GM21723 (cell line): Measurements from ENCODE around the gene ASGR2.
"Not testable (repeated sequence)": the region's sequence is repeated elsewhere in the genome, so short reads cannot be mapped to it uniquely, and the experiment has no call there.

Experiments used
- ATAC-seq: cut with Tn5 transposase; IDR thresholded peaks from one replicate; pipeline ENCODE4 v1.9.1; 2021; ENCODE audit warnings: mild to moderate bottlenecking, moderate library complexity; ENCODE audit not compliant: unreplicated experiment

ASGR2 gene

GRCh38 chr17:7126386-7126785, 11.8 kb upstream of the ASGR2 start:
- not testable (repeated sequence) for ATAC-seq

DNA sequence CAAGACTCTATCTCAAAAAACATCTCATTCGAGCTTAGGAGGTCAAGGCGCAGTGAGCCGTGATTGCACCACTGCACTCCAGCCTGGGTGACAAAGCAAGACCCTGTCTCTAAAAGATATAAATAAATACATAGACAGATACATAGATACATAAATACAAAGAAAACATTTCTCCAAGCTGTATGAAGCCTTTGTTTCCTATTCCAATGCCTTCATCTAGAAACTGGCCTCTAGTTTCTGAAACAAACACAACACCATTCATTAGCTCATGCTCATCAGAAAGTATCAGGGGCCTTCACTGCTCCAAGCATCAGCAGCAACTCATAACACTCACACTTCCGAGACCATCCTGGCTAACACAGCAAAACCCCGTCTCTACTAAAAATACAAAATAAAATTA, 10.3 kb upstream of the ASGR2 start:
- ATAC-seq, result no peak

- ATAC-seq, result no peak
Measured at GRCh38 chr17:7123844-7124243, 9.2 kb upstream of the ASGR2 start.

GRCh38 chr17:7122381-7122780, 7.8 kb upstream of the ASGR2 start:
- no peak for ATAC-seq

GRCh38 chr17:7120635-7121034, 6.0 kb upstream of the ASGR2 start:
- ATAC-seq, result not testable (repeated sequence)

GRCh38 chr17:7120123-7120522, 5.5 kb upstream of the ASGR2 start:
- no peak for ATAC-seq

- no peak for ATAC-seq
Measured at GRCh38 chr17:7119314-7119713, 4.7 kb upstream of the ASGR2 start.

- no peak for ATAC-seq
Measured at GRCh38 chr17:7114875-7115614, 423 bp upstream of the ASGR2 start.

DNA sequence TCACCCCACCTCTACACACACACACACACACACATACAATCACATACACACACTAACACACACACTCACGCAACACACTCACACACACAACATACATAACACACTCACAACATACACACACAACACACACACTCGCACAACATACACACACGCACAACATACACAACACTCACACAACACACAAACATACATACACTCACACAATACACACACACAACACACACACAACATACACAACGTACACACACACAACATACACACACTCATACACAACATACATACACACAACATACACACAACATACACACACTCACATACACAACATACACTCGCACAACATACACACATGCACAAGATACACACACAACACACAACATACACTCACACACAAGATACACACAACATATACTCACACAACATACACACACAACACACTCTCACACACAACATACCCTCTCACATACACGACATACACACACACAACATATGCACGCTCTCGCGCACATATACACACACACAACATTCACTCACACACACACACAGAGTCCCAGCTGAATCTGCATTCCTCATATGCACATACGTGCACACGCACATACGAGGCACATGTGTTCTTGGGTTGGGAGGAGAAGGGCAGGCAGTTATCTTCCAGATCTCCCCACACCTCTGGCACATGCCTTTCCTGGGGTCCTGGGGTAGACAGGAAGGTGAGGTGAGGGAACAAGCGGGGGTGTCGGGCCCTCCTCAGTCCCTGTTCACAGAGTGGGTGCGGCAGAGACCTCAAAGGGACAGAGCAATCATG, 1.1 kb downstream of the ASGR2 start:
- ATAC-seq, result no peak

DNA sequence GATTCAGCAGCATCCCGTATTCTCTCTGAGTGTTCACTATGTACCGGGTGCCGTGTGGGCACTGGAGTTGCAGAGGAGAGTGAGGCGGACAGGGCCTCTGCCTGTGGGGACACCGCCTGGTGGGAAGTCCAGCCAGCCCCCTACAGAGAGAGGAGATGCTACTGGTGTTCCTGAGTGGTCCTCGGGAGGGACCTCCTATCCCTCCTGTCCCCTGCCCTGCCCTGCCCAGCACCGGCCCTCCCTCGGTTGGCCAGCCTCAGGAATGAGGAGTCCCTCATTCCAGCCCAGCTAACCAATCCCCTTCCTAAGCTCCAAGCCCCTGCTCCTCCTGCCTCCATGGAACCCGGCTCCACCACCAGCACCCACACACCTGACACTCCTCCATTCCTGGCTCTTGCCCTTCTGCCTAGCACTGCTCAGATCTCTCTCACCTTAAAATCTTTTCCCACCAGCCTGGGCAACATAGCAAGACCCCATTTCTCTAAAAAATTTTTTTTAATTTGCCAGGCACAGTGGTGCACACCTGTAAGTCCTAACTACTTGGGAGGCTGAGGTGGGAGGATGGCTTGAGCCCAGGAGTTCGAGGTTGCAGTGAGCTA, 2.0 kb downstream of the ASGR2 start:
- ATAC-seq, result no peak

GRCh38 chr17:7111784-7112509, 2.7 kb downstream of the ASGR2 start:
- ATAC-seq, result no peak

DNA sequence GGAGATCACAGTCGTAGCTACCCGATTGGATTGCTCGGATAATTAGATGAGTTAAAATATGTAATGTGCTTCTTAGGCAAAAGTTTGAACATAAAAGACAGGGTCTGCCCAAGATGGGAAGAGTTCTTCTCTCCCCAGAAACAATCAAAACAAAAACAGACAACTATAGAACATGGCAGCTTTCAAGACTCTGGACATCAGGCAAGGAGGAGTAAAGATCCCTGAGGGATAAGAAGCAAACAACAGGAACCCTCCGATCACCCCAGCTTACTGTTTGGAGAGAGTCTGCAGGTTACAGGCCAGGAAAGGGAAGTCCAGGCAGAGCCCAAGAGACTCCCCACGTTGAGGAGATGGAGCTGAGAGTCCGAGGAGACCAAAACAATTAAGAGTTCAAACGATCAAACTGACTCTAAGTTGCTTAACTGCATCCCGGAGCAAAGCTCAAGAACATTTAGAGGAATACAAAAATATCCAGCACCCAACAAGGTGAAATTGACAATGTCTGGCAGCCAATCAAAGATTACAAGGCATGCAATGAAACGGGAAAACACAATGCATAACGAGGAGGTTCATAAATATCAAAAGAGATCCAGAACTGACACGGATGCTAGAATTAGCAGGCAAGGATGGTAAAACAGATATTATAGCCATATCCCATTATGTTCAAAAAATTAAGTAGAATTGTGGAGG, 3.9 kb downstream of the ASGR2 start:
- no peak for ATAC-seq

- no peak for ATAC-seq
Measured at GRCh38 chr17:7109461-7110322, 4.9 kb downstream of the ASGR2 start.

DNA sequence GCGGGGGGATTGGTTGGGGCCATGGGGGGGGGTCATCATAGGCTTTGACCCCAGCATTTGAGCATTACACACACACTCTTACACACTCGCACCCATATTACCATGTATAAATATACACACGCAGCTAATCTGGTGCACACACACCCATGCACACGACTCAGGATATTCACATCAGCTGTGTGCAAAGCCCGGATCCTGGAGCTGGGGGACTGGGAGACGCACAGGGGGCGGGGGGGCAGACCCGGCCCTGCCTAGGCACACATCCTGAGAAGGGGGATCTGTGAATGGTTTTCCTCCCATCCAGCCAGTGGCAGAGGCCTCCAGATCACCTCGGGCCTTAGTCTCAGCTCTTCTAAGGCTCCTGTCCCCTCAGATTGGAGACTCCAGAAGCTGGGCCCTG, 5.6 kb downstream of the ASGR2 start:
- no peak for ATAC-seq

DNA sequence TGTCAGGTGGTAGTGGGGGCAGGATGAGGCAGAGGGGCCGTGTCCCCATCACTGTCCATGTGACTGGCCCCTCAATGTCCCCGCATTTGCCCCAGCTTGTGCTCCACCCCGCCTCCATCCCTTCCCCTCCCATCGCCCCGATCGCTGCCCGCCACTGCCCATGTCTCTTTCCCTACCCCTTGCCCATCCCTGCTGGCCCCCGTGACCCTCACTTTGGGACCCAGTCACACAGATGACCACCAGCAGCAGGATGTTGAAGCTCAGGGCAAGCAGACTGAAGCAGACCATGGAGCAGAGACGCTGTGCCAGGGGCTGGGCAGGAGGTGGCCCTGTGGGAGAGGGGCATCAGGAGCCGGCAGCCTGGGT, 6.1 kb downstream of the ASGR2 start:
- no peak for ATAC-seq

DNA sequence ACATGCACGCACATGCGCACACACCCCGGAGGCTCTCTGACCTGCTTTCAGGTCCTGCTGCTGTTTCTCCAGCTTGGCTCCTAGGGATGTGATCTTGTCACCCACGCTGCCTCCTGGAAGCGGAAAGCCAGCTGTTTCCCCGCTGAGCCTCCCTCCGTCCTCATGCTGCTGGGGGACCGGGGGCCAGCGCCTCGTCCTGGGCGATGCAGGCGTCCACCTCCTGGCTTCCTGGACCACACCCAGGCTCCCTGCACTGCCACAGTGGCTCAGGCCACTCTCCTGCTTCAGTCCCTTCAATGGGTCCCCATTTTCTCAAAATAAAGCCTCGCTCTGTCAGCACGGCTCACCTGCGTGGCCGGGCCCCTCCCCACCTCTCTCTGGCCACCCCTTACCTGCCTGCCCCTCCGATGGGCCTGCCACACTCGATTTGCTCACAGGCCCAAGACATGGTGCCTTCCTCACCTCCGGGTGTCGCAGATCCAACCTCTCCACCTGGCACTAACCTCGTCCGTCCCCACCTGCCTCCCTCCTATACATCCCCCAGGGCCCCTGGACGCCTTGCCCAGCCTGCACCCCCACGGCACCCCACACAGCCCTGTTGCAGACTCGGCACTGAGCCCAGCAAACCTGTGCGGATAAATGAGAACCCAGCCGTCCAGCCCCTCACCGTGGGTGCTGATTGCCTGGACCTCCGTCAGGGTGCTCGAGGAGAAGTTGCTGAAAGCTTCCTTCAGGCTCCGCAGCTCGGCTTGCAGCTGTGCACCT, 6.6 kb downstream of the ASGR2 start:
- ATAC-seq, result no peak

DNA sequence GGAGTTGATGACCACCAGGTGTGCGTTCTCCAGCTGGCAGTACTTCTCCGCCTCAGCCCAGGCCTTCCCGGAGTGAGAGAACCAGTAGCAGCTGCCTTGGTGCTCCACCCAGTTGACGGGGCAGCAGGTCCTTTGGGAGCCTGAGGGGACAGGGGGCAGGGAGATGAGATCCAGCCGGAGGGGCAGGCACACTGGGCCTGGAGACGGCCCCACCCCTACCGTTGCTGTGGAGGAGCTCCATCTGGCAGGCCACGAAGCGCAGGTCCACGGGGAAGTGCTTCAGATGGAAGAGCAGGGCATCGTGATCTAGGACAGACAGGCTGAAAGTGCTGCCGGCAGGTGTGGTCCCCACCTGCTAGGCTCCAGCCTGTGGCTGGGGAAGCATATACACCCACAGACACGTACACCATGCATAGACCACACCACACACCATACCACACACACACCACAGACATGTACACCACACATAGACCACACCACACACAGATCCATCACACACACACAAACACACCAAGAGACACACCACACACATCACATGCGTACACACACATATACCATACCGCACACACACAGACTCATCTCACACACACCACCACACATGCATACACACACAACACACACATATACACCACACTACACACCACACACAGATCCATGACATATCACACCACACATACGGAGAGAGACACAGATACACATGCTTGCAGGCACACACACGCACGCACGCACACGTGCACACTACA, 7.4 kb downstream of the ASGR2 start:
- no peak for ATAC-seq

DNA sequence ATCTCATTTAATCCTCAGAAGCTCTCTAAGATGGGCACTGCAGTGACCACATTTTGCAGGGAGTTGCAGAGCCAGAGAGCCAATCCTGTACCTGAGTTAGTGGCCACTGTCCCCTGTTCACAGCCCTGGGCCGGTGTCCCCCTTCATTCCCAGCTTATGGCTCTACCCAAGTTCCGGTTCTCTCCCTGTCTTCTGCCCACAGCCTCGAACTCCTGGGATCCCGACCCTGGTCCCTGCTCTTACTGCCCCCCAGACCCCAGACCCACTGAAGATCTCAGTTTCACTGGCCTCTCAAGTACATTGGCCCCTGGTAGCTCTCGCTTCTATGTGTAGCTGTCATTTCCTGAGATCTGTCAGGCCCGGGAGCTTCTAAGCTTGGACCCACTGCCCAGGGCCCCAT, 12.2 kb downstream of the ASGR2 start:
- ATAC-seq, result no peak
